HepG2 (cell line): Measurements from ENCODE around the gene CPVL. TPM values are rescaled to one million over a fixed set of nuclear protein-coding genes. Genes with fewer than 3 reads are reported as not detected.
A peak's percentile ranks its signal among the peaks of the same experiment; 100 is the strongest.

Experiments used
- ARID3A ChIP-seq: IDR thresholded peaks from 2 replicates; pipeline ENCODE4 v1.6.1; 2012; ENCODE audit warnings: low read depth, low read length, improper control_type of control experiment
- GABPA ChIP-seq, 2 experiments: IDR thresholded peaks; 2 replicates each; pipeline ENCODE4 v1.6.1; 2011 to 2016; ENCODE audit warnings: low read depth in 2 of 2, low read length in 1 of 2, missing biosample characterization in 1 of 2, missing genetic modification characterization in 1 of 2
- GLI4 ChIP-seq: sonication (generic); formaldehyde crosslinking; IDR thresholded peaks from 2 replicates; pipeline ENCODE4 v1.5.1; 2020; ENCODE audit warnings: missing genetic modification reagents, mild to moderate bottlenecking, moderate library complexity, borderline replicate concordance
- IKZF4 ChIP-seq: sonication (generic); formaldehyde crosslinking; IDR thresholded peaks from 2 replicates; pipeline ENCODE4 v1.5.1; 2020; ENCODE audit warnings: borderline replicate concordance, mild to moderate bottlenecking, low read depth, missing genetic modification reagents; ENCODE audit errors: not compliant biosample characterization
- NFIB ChIP-seq: sonication (generic); formaldehyde crosslinking; IDR thresholded peaks from 2 replicates; pipeline ENCODE4 v1.9.0; 2021; ENCODE audit warnings: missing genetic modification reagents, mild to moderate bottlenecking, borderline replicate concordance
- ZFP82 ChIP-seq: sonication (generic); formaldehyde crosslinking; IDR thresholded peaks from 2 replicates; pipeline ENCODE4 v1.5.1; 2020; ENCODE audit warnings: mild to moderate bottlenecking, missing genetic modification reagents, borderline replicate concordance
- ZNF605 ChIP-seq: sonication (generic); formaldehyde crosslinking; IDR thresholded peaks from 2 replicates; pipeline ENCODE4 v1.8.0; 2022; ENCODE audit warnings: mild to moderate bottlenecking, missing genetic modification reagents
- ZNF616 ChIP-seq: sonication (generic); formaldehyde crosslinking; IDR thresholded peaks from 2 replicates; pipeline ENCODE4 v1.5.0; 2020; ENCODE audit warnings: low read depth, mild to moderate bottlenecking, missing genetic modification reagents
- ZNF646 ChIP-seq: sonication (generic); formaldehyde crosslinking; IDR thresholded peaks from 2 replicates; pipeline ENCODE4 v1.9.0; 2021; ENCODE audit warnings: mild to moderate bottlenecking, missing genetic modification reagents
- polyA plus RNA-seq, 8 experiments: library from polyadenylated mRNA; depleted of rRNA in 3 of 8; stranded (reverse) in 7 of 8; unstranded in 1 of 8; fragments of >200 nt; fragmentation: Illumina TruSeq in 4 of 8; extraction: Trizol in 4 of 8; gene quantifications; 2 replicates each; pipeline versions ENCODE4 v1.2.1 to v1.2.3, GENCODE V29; 2011 to 2016; ENCODE audit warnings: low read depth in 4 of 8, missing spikeins in 1 of 8, mixed read lengths in 1 of 8; ENCODE audit not compliant: insufficient read depth in 1 of 8
- total RNA-seq, 5 experiments: library from RNA; depleted of rRNA; stranded (reverse); fragments of >200 nt; fragmentation: Illumina TruSeq; extraction: Trizol; gene quantifications; 2 replicates each; pipeline ENCODE4 v1.2.3, GENCODE V29; 2016; ENCODE audit warnings: low read depth in 1 of 5

Gene CPVL
- total and polyA plus RNA-seq, 2 of the 13 experiments (the other 11 are each of a cell fraction or from before 2014, with no cell fraction given): 59.2 to 294 TPM

DNA sequence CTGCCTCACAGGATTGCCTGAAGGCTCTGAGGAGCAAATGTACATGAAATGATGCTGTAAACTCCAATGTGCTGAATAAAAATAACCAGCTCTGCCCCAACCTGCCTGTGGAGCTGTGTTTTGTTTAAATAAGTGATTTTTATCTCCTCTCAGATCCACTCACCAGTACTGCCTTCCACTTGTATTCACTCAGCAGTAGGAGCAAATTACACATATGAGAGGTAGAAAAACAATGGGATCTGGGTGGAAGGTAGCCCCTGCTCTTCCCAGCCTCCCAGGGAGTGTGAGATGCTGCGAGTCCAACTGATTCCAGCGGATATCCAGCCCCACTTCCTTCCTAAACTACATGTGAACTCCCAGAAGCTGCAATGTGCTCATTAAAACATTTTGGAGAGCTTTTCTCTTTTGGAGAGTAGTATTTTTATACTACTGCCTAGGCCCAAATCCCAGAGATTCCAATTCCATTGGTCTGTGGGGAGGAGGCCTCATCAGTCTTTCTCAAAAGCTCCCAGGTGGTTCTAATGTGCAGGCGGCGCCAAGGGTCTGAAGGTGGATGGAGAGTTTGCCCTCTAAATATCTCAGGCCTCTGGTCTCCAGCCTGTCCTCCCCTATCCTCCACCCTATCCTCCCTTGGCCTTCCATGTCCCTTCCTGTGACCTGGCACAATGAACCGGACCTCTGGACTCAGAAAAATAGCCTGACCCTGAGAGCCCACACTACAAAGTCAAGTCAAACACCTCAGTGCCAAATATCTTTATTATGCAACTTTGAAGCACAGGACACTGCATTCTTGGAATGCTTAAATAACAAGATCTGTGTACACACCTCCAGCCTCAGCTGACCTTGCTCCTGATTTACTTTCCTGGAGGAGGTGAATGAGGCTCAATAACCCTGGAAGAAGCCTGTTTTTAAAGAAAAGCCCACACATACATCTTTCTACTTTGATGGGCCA, 46.2 kb downstream of the CPVL start (continued):
- TF ChIP-seq ARID3A (no peak), NFIB (no peak), ZNF616 (no peak), ZFP82 (CRISPR knock-in tag) (no peak), GLI4 (CRISPR knock-in tag) (no peak), GABPA (IDR thresholded peaks at IDR 0.05; ENCODE audit: low read depth, low read length) (no peak), GABPA (CRISPR knock-in tag; IDR thresholded peaks at IDR 0.05; ENCODE audit: low read depth) (peak; percentile 46; the same call in 1 of the 2 replicates), ZNF646 (CRISPR knock-in tag) (no peak), ZNF605 (CRISPR knock-in tag) (peak; percentile 87), IKZF4 (no peak)
